ENCODE measurements around the gene NRG3.

The NRG3 gene

GRCh38 chr10:82737549-82737948 is 862.6 kb downstream of the NRG3 start:
- H3K79me2 ChIP-seq (ENCODE audit: control insufficient read depth, low read length): no peaks in the 10 kb centered on the region
- H3K27ac ChIP-seq (ENCODE audit: low read depth, low read length): no peak overlapping the region
- H3K4me2 ChIP-seq (ENCODE audit: low read length): no peak overlapping the region
- H3K4me3 ChIP-seq (ENCODE audit: low read length): no peak overlapping the region
- H4K20me1 ChIP-seq (ENCODE audit: control insufficient read depth, insufficient read depth, low read depth, low read length): no peaks in the 10 kb centered on the region
- no peaks in the 10 kb centered on the region for H3K9me2 ChIP-seq (replicated peaks; ENCODE audit: control insufficient read depth, low read length)
- no peak for TF ChIP-seq CTCF (IDR thresholded peaks at IDR 0.05; ENCODE audit: low read depth, low read length, poor library complexity, severe bottlenecking)
- no peak for TF ChIP-seq EZH2phosphoT487 (IDR thresholded peaks at IDR 0.05; ENCODE audit: borderline replicate concordance, low read length)
- no peaks in the 10 kb centered on the region for H3F3A ChIP-seq (ENCODE audit: control insufficient read depth, insufficient read depth)
- H3K27me3 ChIP-seq (ENCODE audit: control insufficient read depth, low read length): no peaks in the 10 kb centered on the region
- H3K9me3 ChIP-seq (ENCODE audit: control insufficient read depth, insufficient read depth, low read length): no peaks in the 10 kb centered on the region
- H3K4me1 ChIP-seq (ENCODE audit: control insufficient read depth, low read length): no peaks in the 10 kb centered on the region
- no peaks in the 10 kb centered on the region for H3K36me3 ChIP-seq (ENCODE audit: control insufficient read depth, low read length)

DNA sequence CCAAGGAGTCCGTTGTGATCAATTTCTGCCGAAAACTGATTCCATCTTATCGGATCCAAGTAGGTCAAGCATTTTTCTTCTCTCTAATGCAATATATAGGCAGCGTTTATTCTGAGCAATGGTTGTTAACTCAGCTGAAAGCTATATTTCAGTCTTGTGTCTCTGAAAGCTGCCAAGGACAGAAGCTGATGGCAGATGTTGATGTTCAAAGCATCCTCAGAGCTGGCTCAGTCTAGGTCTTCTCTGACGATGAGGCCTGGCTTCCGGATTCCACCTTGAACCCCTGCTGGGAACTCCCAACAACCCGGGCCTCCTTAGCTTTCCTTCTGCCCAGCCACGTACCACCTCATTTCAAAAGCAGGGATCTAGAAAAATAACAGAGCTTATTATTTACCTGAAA is 863.6 kb downstream of the NRG3 start:
- no peaks in the 10 kb centered on the region for H3K9me3 ChIP-seq (ENCODE audit: control insufficient read depth, insufficient read depth, low read length)
- no peak overlapping the region for H3K27ac ChIP-seq (ENCODE audit: low read depth, low read length)
- no peaks in the 10 kb centered on the region for H3K79me2 ChIP-seq (ENCODE audit: control insufficient read depth, low read length)
- H3K9me2 ChIP-seq (replicated peaks; ENCODE audit: control insufficient read depth, low read length): no peaks in the 10 kb centered on the region
- no peak for TF ChIP-seq CTCF (IDR thresholded peaks at IDR 0.05; ENCODE audit: low read depth, low read length, poor library complexity, severe bottlenecking)
- no peak for TF ChIP-seq EZH2phosphoT487 (IDR thresholded peaks at IDR 0.05; ENCODE audit: borderline replicate concordance, low read length)
- H3K4me2 ChIP-seq (ENCODE audit: low read length): no peak overlapping the region
- H3K4me1 ChIP-seq (ENCODE audit: control insufficient read depth, low read length): no peaks in the 10 kb centered on the region
- H3K36me3 ChIP-seq (ENCODE audit: control insufficient read depth, low read length): no peaks in the 10 kb centered on the region
- H3K4me3 ChIP-seq (ENCODE audit: low read length): no peak overlapping the region
- no peaks in the 10 kb centered on the region for H4K20me1 ChIP-seq (ENCODE audit: control insufficient read depth, insufficient read depth, low read depth, low read length)
- no peaks in the 10 kb centered on the region for H3K27me3 ChIP-seq (ENCODE audit: control insufficient read depth, low read length)
- no peaks in the 10 kb centered on the region for H3F3A ChIP-seq (ENCODE audit: control insufficient read depth, insufficient read depth)

- no peak for TF ChIP-seq CTCF (IDR thresholded peaks at IDR 0.05; ENCODE audit: low read depth, low read length, poor library complexity, severe bottlenecking)
- TF ChIP-seq EZH2phosphoT487 (IDR thresholded peaks at IDR 0.05; ENCODE audit: borderline replicate concordance, low read length): no peak
- Histone ChIP-seq H4K20me1 (ENCODE audit: control insufficient read depth, insufficient read depth, low read depth, low read length) (no peaks in the 10 kb centered on the region), H3K4me2 (ENCODE audit: low read length) (no peak overlapping the region), H3K79me2 (ENCODE audit: control insufficient read depth, low read length) (no peaks in the 10 kb centered on the region), H3K4me1 (ENCODE audit: control insufficient read depth, low read length) (no peaks in the 10 kb centered on the region), H3F3A (ENCODE audit: control insufficient read depth, insufficient read depth) (no peaks in the 10 kb centered on the region), H3K9me3 (ENCODE audit: control insufficient read depth, insufficient read depth, low read length) (no peaks in the 10 kb centered on the region), H3K4me3 (ENCODE audit: low read length) (no peak overlapping the region), H3K27ac (ENCODE audit: low read depth, low read length) (no peak overlapping the region), H3K9me2 (replicated peaks; ENCODE audit: control insufficient read depth, low read length) (no peaks in the 10 kb centered on the region), H3K27me3 (ENCODE audit: control insufficient read depth, low read length) (no peaks in the 10 kb centered on the region), H3K36me3 (ENCODE audit: control insufficient read depth, low read length) (no peaks in the 10 kb centered on the region)
Measured at GRCh38 chr10:82742478-82742877, 867.5 kb downstream of the NRG3 start.

DNA sequence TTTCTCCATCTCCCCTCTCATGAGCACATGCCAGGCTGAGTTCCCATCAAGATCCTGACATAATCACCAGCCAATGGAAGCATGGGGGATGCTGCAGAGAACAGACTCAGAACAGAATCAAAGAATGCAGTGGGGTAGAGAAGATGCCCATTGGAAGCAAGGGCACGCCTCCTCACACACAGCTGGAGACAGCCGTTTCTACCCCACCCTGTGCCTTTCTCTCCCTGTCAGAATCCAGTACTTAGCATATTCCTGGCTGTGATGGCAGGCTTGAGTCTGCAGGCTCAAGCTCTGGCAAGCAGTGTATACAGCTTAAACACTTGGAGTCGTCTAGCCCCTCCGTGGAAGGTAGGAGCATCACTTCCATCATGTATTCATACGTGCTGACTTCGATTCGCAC is 867.9 kb downstream of the NRG3 start:
- Histone ChIP-seq H3F3A (ENCODE audit: control insufficient read depth, insufficient read depth) (no peaks in the 10 kb centered on the region), H3K27me3 (ENCODE audit: control insufficient read depth, low read length) (no peaks in the 10 kb centered on the region), H3K4me2 (ENCODE audit: low read length) (no peak overlapping the region), H3K9me3 (ENCODE audit: control insufficient read depth, insufficient read depth, low read length) (no peaks in the 10 kb centered on the region), H3K79me2 (ENCODE audit: control insufficient read depth, low read length) (no peaks in the 10 kb centered on the region), H3K27ac (ENCODE audit: low read depth, low read length) (no peak overlapping the region), H3K36me3 (ENCODE audit: control insufficient read depth, low read length) (no peaks in the 10 kb centered on the region), H4K20me1 (ENCODE audit: control insufficient read depth, insufficient read depth, low read depth, low read length) (no peaks in the 10 kb centered on the region), H3K9me2 (replicated peaks; ENCODE audit: control insufficient read depth, low read length) (no peaks in the 10 kb centered on the region), H3K4me3 (ENCODE audit: low read length) (no peak overlapping the region), H3K4me1 (ENCODE audit: control insufficient read depth, low read length) (no peaks in the 10 kb centered on the region)
- TF ChIP-seq CTCF (IDR thresholded peaks at IDR 0.05; ENCODE audit: low read depth, low read length, poor library complexity, severe bottlenecking) (no peak), EZH2phosphoT487 (IDR thresholded peaks at IDR 0.05; ENCODE audit: borderline replicate concordance, low read length) (no peak)

Measured in DOHH2 (cell line).